ENCODE results near the gene DACH2. TPM values are rescaled to one million over a fixed set of nuclear protein-coding genes. Genes with fewer than 3 reads are reported as not detected.
A peak's percentile ranks its signal among the peaks of the same experiment; 100 is the strongest.

DACH2 gene
- polyA plus RNA-seq, 12 donors = 0.38 to 2.1 (median 0.70) TPM; not detected in 2

DNA sequence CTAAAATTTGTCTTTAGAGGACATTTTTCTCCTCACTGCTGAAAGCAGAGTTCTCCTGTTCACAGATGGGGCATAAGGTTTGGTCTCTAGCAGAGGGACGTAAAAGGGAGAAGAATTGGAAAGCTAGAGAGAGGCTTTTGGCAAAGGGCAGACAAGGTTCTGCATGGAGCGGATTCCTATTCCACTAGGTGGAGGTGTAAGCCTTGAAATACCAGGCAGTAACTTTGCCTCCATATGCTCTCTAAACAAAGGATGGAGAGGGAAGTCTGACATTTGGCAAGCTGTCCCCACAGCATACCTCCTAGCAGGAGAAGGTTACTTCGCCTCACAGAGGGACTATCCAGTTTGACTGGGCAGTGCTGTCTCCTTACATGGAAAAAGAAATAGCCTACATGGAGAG, 174.7 kb downstream of the DACH2 start:
- no peak for DNase-seq

DNA sequence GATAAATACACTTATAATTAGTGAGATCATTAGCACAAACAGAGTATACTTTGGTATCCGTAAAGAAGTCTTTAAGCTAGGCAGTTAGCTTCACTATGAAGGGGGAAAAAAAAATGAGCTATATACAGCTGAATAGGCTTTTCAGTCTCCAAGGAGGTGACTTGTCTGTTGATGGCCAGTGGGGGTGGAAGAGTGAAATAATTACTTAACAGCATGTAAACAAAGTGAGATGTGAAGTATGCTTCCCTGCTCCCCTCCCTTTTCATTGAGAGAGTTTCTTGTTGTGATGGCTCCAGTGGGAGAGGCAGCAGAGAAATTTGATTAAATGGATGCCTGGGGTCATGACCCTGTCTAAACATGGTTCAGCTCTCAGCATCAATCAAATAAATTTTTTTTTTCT, 180.9 kb downstream of the DACH2 start:
- DNase-seq = no peak

DNA sequence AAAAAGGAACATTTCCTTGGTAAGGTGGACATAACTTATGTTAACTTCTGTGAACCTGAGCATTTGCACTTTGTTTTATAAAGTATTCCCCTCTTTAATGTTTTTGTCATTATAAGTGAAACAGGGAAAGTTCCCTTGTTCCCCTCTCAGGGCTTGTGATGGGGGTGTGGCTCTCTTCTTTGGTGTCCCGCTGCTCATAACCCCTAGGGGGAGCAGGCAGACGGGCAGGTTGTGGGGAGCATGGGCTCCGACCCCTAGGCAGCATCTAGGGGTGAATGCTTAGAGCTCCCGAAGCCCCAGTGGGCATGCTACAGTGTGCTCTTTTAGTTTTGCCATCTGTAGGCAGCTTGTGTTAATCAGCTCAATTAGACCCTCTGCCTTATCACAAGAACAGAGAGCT, 200.4 kb downstream of the DACH2 start:
- DNase-seq = no peak

DNA sequence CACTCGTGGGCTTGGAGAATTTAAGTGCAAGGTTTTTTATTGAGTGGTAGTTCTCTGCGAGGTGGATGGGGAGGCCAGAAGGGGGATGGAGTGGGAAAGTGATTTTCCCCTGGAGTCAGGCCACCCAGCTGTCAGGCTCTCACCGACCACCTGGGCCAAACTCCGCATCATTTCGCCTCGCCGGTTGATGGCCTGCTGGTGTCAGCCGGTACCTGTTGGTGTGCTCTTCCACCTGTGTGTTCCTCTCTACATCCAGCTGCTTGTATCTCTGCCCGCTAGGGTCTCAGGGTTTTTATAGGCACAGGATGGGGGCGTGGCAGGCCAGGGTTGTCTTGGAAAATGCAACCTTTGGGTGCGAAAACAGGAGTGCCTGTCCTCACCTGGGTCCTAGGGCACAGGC, 200.9 kb downstream of the DACH2 start:
- no peak for DNase-seq

DNA sequence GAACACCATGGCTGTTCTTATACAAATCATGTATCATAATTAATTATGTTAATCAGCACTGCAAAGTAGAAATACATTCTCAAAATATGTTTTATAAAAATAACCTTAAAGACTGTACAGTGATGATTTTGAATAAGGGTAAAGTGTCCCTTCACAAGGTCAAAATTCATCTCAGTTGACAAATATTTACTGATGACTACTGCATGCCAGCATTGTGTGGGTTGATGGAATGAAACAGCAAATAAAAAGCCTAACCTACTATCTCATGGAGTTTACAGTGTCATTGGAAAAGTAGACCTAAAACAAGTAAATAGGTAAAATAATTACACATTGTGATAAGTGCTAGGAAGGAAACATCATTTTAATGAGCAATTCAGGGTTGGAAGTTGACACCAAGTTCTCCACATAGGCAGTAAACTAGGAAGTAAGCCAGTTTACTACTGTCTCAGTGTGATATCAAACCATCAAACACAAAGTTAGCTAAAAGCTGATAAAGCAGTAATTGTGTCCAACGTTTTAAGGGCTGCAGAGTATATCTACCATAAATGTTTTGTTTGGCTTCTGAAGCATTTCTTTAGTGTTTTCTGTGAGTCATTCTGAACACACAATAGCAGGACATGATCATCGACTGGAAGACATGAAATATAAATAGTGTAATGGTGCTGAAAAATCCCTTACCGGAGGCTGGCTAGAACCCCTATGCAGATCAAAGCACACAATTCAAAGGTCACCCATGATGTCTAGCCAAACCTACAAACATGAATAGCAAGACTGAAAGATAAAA, 221.8 kb downstream of the DACH2 start:
- no peak for DNase-seq

DNA sequence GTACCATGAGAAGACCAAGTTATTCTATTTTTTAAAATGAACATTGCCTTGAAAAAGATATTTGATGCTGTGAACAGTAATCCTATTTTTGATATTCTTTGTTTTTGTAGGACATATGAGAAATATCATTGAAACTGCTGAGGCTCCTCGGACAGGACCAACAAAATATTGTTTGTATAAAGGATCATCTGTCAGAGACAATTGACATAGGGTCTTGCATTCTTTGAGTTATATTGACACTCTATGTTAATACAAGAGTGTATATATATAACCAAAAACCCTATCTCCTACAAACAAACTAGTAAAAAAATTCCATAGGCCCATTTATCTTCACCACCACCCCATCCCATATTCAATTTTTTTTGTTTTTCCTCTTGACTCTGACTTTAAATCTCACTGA, 222.7 kb downstream of the DACH2 start:
- DNase-seq = no peak

DNA sequence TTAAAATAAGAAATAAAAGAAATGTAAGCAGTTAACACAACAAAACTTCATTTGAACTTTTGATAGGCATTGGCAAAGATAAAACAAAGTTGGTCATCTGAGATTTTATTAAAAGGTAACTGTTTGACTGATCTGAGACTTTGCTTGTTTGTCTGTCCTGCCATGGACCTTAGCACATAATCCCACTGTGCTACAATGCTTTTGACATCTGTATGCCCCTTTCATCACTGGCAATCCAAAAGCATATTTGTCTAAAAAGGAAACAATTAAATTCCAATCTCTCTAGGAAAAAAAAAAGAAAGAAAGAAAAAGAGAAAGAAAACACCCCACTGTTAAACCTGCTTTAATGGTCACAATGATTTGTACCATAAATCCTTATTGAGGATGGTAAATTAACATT, 231.0 kb downstream of the DACH2 start:
- no peak for DNase-seq

DNA sequence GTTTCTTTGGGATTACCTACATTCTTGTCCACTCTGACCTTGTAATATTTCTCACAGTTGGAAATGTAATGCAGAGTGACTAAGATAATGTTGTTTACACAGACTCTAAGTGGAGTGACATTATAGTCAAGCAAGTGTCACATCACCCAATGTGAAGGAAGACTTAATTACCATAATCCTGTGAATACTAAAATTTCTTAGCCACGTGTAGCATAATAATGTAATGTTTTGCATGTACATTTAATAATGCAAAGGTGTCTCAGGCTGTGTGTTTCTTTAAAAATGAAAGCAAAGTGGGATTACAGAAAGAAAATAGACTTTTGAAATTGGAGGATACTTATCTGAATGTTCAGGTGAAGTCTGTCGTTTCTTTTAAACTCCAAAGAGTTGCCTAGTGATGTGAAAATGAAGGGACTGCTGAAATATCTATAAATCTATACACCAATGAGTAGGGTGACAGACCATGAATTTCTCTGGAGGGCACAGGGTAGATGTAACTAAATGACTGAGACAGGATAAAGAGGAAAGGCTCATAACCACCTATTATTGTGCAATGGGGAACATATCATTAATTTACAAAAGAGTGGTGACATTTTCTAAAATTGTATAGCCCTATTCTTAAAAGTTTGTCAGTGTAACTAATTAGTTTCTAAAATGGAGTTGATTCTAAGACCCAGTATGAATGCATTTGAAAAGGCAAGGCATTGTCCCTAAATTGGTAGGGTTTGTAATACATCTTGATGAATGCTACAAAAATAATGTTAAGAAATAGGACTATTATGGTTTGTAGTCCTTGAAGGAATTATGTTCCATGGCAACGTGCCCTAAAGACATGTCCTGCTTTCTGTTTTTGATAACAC, 235.7 kb downstream of the DACH2 start:
- no peak for DNase-seq

DNA sequence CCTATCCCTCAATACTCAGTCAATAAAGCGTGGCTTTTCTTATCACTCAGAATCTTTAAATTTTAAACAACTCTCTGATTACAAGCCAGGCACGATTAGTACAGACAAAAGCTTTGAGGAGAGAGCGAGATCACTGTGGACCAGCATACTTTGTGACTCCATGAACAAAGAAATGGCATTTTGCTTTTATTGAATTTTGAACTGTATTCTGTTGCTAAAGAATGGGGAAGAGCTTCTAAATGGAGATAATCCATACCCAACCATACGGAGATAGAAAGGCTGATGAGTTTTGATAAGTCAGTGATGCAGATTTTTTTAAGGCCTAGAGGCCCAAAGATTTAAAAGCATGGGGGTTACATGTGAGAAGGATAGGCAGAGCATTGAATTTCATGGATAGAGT, 259.1 kb downstream of the DACH2 start:
- DNase-seq = no peak

DNA sequence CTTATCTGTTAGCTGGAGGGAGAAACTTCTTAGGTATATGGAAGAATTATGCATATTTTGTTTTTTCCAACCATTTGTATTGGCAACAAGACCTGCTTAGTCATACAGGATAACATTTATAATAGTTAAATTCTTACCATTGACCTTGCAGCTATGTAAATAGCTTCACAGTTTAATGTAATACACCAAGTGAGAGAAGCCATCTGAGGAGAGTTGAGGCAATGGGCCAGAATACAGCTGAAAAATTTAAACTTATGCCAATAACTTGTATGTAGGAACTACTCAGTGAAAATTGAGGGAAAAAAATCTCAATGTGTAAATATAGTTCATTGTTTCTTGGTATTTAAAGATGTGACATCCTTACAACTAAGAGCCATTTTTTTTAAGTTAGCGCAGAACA, 273.5 kb downstream of the DACH2 start:
- DNase-seq = peak; percentile 2

DNA sequence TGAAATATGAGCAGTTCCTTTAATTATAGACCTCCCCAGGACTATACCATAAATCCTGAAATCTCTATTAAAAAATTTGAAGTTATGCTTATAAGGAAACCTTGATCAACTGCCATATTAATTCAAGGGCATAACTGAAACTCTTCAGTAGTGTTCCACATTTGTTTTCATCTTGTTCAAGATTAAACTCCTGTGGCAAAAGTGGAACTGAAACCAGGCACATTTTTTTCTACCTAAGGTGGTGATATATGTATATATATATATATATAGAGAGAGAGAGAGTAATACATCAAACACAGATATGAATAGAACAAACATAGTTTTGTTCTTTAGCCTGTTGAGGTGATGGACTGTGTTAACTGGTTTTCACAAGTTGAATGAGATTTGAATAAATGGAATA, 287.9 kb downstream of the DACH2 start:
- DNase-seq = no peak

DNA sequence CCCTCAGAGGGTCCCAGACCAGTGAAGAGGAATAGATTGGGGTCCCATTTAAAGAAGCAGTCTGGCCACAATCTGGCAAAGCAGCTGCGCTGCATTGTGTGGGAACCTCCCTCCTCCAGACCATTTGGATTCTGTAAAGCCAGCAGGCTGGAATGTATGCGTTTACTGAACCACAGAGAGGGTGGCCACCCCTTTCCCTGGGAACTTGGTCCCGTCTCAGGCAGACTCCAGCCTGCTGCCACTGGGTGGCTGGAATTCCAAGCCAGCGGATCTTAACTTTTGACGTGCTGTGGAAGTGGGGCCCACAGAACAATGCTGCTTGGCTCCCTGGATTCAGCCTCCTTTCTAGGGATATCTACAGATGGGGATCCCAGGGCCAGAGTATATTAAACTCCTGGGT, 307.2 kb downstream of the DACH2 start:
- no peak for DNase-seq

DNA sequence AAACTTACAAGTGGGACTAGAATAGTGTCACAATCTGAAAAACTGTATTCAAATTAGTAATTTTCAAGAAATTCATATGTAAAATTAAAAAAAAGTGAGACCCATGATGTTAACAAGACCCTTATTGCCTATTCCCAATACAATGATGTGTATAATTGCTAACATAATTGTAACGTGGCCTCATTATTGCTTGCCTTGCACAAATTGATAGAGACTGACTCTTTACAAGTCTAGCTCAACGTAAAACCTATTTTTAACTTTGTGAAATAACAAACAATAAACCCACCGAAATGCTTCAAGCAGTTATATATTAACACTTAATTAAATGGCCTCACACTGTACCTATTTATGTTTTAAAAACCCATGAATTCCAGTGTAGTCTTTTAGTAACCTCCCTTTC, 312.5 kb downstream of the DACH2 start:
- DNase-seq = no peak

DNA sequence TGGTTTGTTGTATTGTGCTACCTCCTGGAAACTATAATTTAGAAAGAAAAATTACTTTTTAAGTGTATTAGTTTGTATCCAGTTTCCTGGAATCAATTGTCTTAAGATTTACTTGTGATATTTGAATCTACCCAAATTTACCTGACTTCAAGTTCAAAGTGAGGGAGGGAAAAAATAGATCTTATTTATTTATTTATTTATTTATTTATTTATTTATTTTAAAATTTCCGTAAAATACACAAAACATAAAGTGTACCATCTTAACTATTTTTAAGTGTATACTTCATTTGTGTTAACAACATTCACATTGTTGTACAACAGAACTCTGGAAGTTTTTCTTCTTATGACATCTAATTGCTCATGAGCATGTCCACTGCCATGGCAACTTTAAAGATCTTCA, 356.0 kb downstream of the DACH2 start:
- DNase-seq = no peak

DNA sequence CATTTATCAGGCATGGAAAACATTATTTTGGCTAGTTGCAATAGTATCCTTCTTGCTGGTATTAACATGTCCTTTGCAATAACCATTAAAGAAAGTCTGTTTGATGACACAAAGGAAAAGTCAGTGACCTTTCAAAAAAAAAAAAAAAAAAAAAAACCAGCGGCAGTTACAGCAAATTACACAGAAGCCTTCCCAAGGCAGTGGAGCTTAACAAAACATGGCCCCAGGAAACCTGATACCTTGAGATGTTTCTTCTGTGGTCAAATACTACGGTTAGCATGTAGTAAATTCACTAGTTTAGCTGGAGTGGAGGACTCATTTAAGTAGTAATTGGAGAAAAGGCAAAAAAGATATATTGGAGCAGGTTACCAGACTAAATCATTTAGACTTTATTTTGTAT, 359.1 kb downstream of the DACH2 start:
- DNase-seq = no peak

DNA sequence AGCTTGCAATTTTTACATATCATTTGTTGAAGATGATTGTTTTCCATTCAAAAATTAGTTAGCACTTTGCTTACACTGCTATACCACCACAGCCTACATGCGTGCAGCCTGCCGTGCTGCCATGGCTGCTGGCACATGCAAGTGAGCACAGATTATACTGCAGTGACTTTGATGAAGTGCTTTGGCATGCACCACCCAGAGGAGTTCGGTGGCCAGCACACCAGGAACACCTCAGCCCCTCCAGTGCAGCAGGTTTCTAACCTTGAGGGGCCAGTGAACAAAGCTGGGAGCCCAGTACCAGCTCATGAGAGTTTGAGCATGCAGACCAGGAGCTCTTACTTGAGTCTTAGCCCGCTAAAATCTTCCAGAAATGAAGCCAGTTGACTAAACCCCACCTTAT, 431.5 kb downstream of the DACH2 start:
- no peak for DNase-seq

DNA sequence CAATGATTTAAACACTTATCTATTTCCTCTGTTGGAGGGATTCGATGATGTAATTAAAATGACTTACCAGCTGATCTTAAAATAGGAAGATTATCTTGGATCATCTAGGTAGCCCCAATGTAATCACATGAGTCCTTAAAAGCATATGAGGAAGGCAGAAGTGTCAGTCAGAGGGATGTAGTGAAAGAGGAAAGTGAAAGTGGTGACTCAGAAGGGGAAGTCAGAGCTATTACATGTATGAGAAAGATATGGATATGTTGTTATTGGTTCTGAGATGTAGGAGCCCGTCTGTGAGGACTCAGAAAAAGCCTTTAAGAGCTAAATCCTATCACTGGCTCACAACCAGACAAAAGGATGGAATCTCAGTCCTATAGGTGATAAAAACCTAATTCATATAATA, 456.4 kb downstream of the DACH2 start:
- no peak for DNase-seq

DNA sequence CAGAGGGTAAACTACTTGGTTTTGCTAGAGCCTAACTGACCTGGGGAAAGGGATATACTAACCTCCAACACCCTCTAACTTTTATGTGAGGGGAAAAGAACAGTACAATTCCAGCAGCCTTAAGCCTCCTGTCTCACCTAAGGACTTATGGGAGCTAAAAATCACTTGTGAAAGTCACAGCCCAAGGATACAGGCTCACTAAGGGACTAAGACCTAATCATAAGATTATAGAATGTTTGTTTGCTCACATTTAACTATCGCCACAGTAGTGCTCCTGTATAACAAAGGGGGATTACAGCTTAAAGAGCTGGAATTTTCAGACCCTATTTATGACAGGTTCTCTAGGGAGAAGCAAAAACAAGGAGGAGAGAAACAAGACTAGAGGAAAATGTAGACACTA, 548.7 kb downstream of the DACH2 start:
- no peak for DNase-seq

DNA sequence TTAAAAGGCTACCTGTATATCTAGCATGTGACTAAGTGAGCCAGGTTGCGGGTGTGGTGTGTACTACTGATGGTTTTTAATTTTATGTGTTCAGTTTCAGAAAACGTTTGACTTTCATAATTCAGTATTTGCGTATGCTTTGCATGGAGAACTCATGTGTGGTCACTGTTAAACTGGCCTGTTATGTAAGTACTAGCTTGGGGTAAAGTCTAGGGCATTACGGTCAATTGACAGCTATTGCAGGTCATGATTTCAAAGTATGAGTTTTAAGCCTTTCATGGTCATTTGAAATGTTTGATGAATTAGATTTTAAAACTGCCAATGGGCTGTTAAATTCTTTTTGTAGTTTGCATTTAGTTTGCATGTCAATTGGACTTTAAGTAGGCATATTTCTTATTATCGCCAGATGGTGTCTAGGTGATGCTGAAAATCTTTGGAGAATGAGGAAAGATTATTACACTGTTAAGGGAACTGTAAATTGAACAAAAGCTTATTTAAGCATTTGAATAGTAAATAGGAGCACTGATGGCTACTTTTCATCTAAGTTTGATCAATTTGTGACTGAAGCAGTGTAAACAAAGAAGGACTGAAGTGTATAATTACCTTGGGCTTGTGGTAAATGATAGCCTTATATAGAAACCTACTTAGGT, 563.4 kb downstream of the DACH2 start:
- DNase-seq = no peak

DNA sequence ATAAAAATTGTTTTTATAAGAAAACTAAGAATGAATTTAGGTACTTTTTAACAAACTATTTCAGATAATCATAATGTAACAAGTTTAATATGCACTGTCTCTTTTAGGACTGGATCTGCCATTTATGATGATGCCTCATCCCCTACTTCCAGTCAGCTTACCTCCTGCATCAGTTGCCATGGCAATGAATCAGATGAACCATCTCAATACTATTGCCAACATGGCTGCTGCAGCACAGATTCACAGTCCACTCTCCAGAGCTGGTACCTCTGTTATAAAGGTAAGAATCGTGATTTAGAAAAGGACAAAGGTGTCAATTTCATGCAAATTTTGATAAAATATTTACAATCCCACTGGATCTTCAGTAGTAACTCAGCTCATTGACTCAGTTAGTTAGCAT, 566.2 kb downstream of the DACH2 start:
- DNase-seq = no peak

DNA sequence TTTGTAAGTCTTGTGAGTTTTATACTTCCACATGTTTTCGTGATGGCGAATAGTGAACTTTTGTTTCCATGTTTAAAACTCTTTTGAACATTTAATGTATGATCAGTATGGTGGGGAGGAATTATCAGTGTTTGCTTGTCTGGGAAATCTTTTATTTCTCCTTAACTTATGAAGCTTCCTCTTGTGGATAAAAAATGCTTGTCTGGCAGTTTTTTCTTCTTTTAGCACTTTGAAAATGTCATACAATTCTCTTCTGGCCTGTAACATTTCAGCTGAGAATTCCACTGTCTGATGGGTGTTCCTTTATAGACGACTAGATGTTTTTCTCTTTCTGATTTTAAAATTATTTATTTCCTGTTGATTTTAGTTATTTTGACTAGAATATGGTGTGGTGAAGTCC, 576.0 kb downstream of the DACH2 start:
- no peak for DNase-seq

DNA sequence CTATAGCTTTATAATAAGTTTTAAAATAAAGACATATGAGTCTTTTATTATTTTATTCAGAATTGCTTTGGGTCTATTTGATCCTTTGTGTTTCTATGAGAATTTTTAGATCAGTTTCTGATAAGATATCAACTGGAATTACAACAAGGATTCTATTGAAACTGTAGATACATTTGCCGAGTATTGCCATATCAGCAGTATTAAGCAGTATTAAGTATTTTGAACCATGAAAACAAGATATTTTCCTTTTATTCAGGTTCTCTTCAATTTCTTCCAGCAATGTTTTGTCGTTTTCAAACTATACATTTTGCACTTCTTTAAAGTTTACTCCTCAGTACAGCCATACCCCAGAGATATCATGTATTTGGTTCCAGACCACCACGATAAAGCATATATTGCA, 598.8 kb downstream of the DACH2 start:
- DNase-seq = no peak

DNA sequence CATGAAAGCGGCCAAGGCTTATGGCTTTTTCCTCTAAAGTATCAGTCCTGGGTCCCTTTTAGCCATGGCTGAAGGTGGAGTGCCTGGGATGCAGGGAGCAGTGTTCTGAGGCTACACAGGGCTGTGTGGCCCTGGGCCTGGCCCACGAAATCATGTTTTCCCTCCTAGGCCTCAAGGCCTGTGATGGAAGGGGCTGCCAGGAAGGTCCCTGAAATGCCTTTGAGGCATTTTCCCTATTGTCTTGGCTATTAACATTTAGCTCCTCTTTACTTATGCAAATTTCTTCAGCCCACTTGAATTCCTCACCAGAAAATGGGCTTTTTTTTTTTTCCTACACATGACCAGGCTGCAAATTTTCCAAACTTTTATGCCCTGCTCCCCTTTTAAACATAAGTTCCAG, 657.0 kb downstream of the DACH2 start:
- no peak for DNase-seq

Data from muscle of arm (tissue), 12 donors.